Natural killer cell (primary cell): ENCODE measurements around the gene RGS9BP. TPM values are rescaled to one million over a fixed set of nuclear protein-coding genes. Genes with fewer than 3 reads are reported as not detected.

ENCODE experiments used
- ATAC-seq, 3 donors: fragments of 150-1000 bp in 2 of 3; fragments of 200-7000 bp in 1 of 3; cut with Tn5 transposase; 1 replicate in 1 of 3; 2 replicates in 2 of 3; pipeline ENCODE4 v1.10.0; 2021; ENCODE audit warnings: mild to moderate bottlenecking in 2 of 3, moderate library complexity in 2 of 3
- DNase-seq, 2 donors: peaks; one replicate each; pipeline versions ENCODE4 v3.0.0 to v3.0.0-alpha.2; 2013 to 2021; ENCODE audit warnings: mixed read lengths in 1 of 2
- H3K27ac ChIP-seq: one replicate; pipeline ENCODE4 v1.5.1; 2013; ENCODE audit warnings: mild to moderate bottlenecking, low read length
- H3K27me3 ChIP-seq: one replicate; pipeline ENCODE4 v1.6.1; 2013; ENCODE audit warnings: low read length; ENCODE audit not compliant: control insufficient read depth, insufficient read depth
- H3K36me3 ChIP-seq: one replicate; pipeline ENCODE4 v1.6.1; 2013; ENCODE audit warnings: low read length; ENCODE audit not compliant: control insufficient read depth, insufficient read depth
- H3K4me1 ChIP-seq: one replicate; pipeline ENCODE4 v1.6.1; 2013; ENCODE audit warnings: low read length; ENCODE audit not compliant: control insufficient read depth, insufficient read depth
- H3K4me3 ChIP-seq: one replicate; pipeline ENCODE4 v1.5.1; 2013; ENCODE audit warnings: low read length
- H3K9me3 ChIP-seq: one replicate; pipeline ENCODE4 v1.6.1; 2013; ENCODE audit warnings: low read length; ENCODE audit not compliant: control insufficient read depth, insufficient read depth
- H3K27ac Mint-ChIP-seq, 2 donors: one replicate each; pipeline ENCODE4 v1.8.0; 2022; ENCODE audit warnings: mild to moderate bottlenecking in 2 of 2, mixed read lengths in 2 of 2, moderate library complexity in 1 of 2
- H3K27me3 Mint-ChIP-seq, 2 donors: one replicate each; pipeline ENCODE4 v1.8.0; 2022; ENCODE audit warnings: low read depth in 2 of 2, mixed read lengths in 2 of 2
- H3K36me3 Mint-ChIP-seq: one replicate; pipeline ENCODE4 v1.8.0; 2022; ENCODE audit warnings: mixed read lengths
- H3K4me1 Mint-ChIP-seq, 2 donors: one replicate each; pipeline ENCODE4 v1.8.0; 2022; ENCODE audit warnings: mixed read lengths in 2 of 2
- H3K4me3 Mint-ChIP-seq: one replicate; pipeline ENCODE4 v1.8.0; 2022; ENCODE audit warnings: mild to moderate bottlenecking, moderate library complexity, mixed read lengths
- H3K9me3 Mint-ChIP-seq, 2 donors: one replicate each; pipeline ENCODE4 v1.8.0; 2022; ENCODE audit warnings: mixed read lengths in 2 of 2
- CTCF ChIP-seq: fragments of 200-600 bp; IDR thresholded peaks from one replicate; pipeline ENCODE4 v1.8.0; 2022; ENCODE audit warnings: antibody characterized with exemption
- WGBS: methylation state at CpG from one replicate; pipeline ENCODE4 v1.1.7; 2013; ENCODE audit warnings: missing lambda C conversion rate; ENCODE audit not compliant: insufficient coverage; 5-methylcytosine and 5-hydroxymethylcytosine counted together
- intact Hi-C: fragments of 100-400 bp; cut with micrococcal nuclease; formaldehyde crosslinking; loops from one replicate; pipeline ENCODE4 v1.14.2; 2022
- total RNA-seq, 4 donors: library from RNA; stranded (reverse); fragments of 120-200 nt in 1 of 4; gene quantifications; one replicate each; pipeline versions ENCODE4 v1.2.3 to v1.2.4, GENCODE V29; 2013 to 2022

The RGS9BP gene
- total RNA-seq, 3 donors from 2014 or later (not counting 1 experiment from before 2014, with no cell fraction given), result 0.12 to 0.41 (median 0.40) TPM

- Histone ChIP-seq H3K27ac (no peak overlapping the region), H3K4me1 (peaks cover 66% of the 10 kb centered on the region), H3K9me3 (no peaks in the 10 kb centered on the region), H3K36me3 (no peaks in the 10 kb centered on the region), H3K27me3 (peaks cover 7% of the 10 kb centered on the region), H3K4me3 (no peak overlapping the region)
- intact Hi-C loops, result loop anchor here (5.0 kb wide), 1 partner anchor 394 kb away; no protein-coding TSS in a partner anchor
- peaks cover 8 to 11% of the 10 kb centered on the region in 2 donors for H3K27me3 Mint-ChIP-seq
- H3K36me3 Mint-ChIP-seq, result no peaks in the 10 kb centered on the region
- no peaks in the 10 kb centered on the region for H3K9me3 Mint-ChIP-seq
- peak in 1 of 2 donors; percentile 13 for DNase-seq
- 47% methylated on average over 3 of the region's 3 CpGs for WGBS
- TF ChIP-seq CTCF, result no peak
- H3K4me1 Mint-ChIP-seq, result peaks cover 51 to 72% of the 10 kb centered on the region in 2 donors
- ATAC-seq, result no peak
- H3K4me3 Mint-ChIP-seq, result peak overlapping the region; percentile 65
- H3K27ac Mint-ChIP-seq, result no peak overlapping the region
Observed at GRCh38 chr19:32672841-32673240, 2.8 kb upstream of the RGS9BP start.

- H3K36me3 Mint-ChIP-seq, result no peaks in the 10 kb centered on the region
- ATAC-seq (no peak), DNase-seq (no peak)
- H3K4me3 Mint-ChIP-seq, result peak overlapping the region; percentile 87
- H3K27ac ChIP-seq, result no peak overlapping the region
- peaks cover 7% of the 10 kb centered on the region for H3K27me3 ChIP-seq
- H3K27ac Mint-ChIP-seq, result peak overlapping the region; percentile 79 to 84
- peaks cover 50 to 66% of the 10 kb centered on the region in 2 donors for H3K4me1 Mint-ChIP-seq
- H3K27me3 Mint-ChIP-seq, result peaks cover 8 to 11% of the 10 kb centered on the region in 2 donors
- no peaks in the 10 kb centered on the region for H3K36me3 ChIP-seq
- TF ChIP-seq CTCF, result no peak
- H3K4me1 ChIP-seq, result peaks cover 66% of the 10 kb centered on the region
- no peak overlapping the region for H3K4me3 ChIP-seq
- no peaks in the 10 kb centered on the region for H3K9me3 Mint-ChIP-seq
- 89% methylated on average over 9 of the region's 10 CpGs for WGBS
- no peaks in the 10 kb centered on the region for H3K9me3 ChIP-seq
- intact Hi-C loops, result loop anchor here (5.0 kb wide), 1 partner anchor 394 kb away; no protein-coding TSS in a partner anchor
Observed at GRCh38 chr19:32673573-32673972, 2.1 kb upstream of the RGS9BP start.

GRCh38 chr19:32674153-32674930 is 1.3 kb upstream of the RGS9BP start:
- Mint-ChIP-seq H3K9me3 (no peaks in the 10 kb centered on the region), H3K4me1 (peaks cover 42 to 58% of the 10 kb centered on the region in 2 donors), H3K27me3 (peaks cover 8 to 11% of the 10 kb centered on the region in 2 donors), H3K4me3 (peak overlapping the region; percentile 87), H3K27ac (peak overlapping the region; percentile 79 to 84), H3K36me3 (no peaks in the 10 kb centered on the region)
- 2% methylated on average over 67 of the region's 67 CpGs for WGBS
- Histone ChIP-seq H3K9me3 (no peaks in the 10 kb centered on the region), H3K27me3 (peaks cover 7% of the 10 kb centered on the region), H3K4me1 (peaks cover 65% of the 10 kb centered on the region), H3K36me3 (no peaks in the 10 kb centered on the region), H3K4me3 (peak overlapping the region; percentile 54), H3K27ac (no peak overlapping the region)
- no peak for TF ChIP-seq CTCF
- peak in 1 of 2 donors; percentile 47 for DNase-seq
- intact Hi-C loops, result loop anchor here (2.0 to 5.0 kb wide), 2 partner anchors 18 to 393 kb away; no protein-coding TSS in a partner anchor
- ATAC-seq, result no peak
